Aorta (tissue), 5 donors: Measurements from ENCODE around the gene ITGA11. TPM values are rescaled to one million over a fixed set of nuclear protein-coding genes. Genes with fewer than 3 reads are reported as not detected.
A peak's percentile ranks its signal among the peaks of the same experiment; 100 is the strongest.

Experiments
- ATAC-seq: fragments of 200-7000 bp; cut with Tn5 transposase; one replicate; pipeline ENCODE4 v1.9.1; 2022; ENCODE audit warnings: moderate library complexity; ENCODE audit not compliant: low FRiP score
- DNase-seq, 2 donors: peaks; one replicate each; pipeline ENCODE4 v3.0.0-alpha.2; 2020
- H3K27ac ChIP-seq, 2 donors: one replicate each; pipeline ENCODE4 v1.5.1; 2013; ENCODE audit warnings: low read length in 2 of 2, mild to moderate bottlenecking in 2 of 2, moderate library complexity in 2 of 2, control low read depth in 1 of 2, inconsistent platforms in 1 of 2, low read depth in 1 of 2
- H3K27me3 ChIP-seq, 2 donors: one replicate each; pipeline ENCODE4 v1.6.1; 2013; ENCODE audit warnings: control low read depth in 1 of 2, low read length in 1 of 2, mild to moderate bottlenecking in 1 of 2, moderate library complexity in 1 of 2; ENCODE audit not compliant: insufficient read depth in 2 of 2, control insufficient read depth in 1 of 2
- H3K36me3 ChIP-seq, 2 donors: one replicate each; pipeline ENCODE4 v1.6.1; 2013; ENCODE audit warnings: control low read depth in 1 of 2, low read length in 1 of 2, mild to moderate bottlenecking in 1 of 2; ENCODE audit not compliant: insufficient read depth in 2 of 2, control insufficient read depth in 1 of 2
- H3K4me1 ChIP-seq, 2 donors: one replicate each; pipeline ENCODE4 v1.6.1; 2013; ENCODE audit warnings: low read length in 2 of 2, control low read depth in 1 of 2, mild to moderate bottlenecking in 1 of 2, moderate library complexity in 1 of 2; ENCODE audit not compliant: insufficient read depth in 2 of 2, control insufficient read depth in 1 of 2
- H3K4me3 ChIP-seq, 2 donors: one replicate each; pipeline ENCODE4 v1.5.1; 2013; ENCODE audit warnings: low read length in 2 of 2, control low read depth in 1 of 2, mild to moderate bottlenecking in 1 of 2
- H3K9me3 ChIP-seq: one replicate; pipeline ENCODE4 v1.6.1; 2013; ENCODE audit warnings: mild to moderate bottlenecking, low read length; ENCODE audit not compliant: control insufficient read depth
- WGBS, 2 donors: extraction: QIAGEN DNeasy Blood & Tissue Kit; methylation state at CpG; one replicate each; pipeline ENCODE4 v1.1.7; 2013; 5-methylcytosine and 5-hydroxymethylcytosine counted together
- intact Hi-C, 2 donors: fragments of 100-400 bp; cut with DNase I; formaldehyde crosslinking; loops; one replicate each; pipeline versions ENCODE4 v1.14.2 to v1.15.0; 2022
- polyA plus RNA-seq, 2 donors: library from polyadenylated mRNA; stranded (reverse); fragments of 200-250 nt; gene quantifications; one replicate each; pipeline ENCODE4 v1.2.3, GENCODE V29; 2013
- total RNA-seq, 2 donors: library from RNA; stranded (reverse); fragmentation: NEBNext Ultra II Directional; extraction: Animal tissue kit (Norgen Biotek cat#: 25700); gene quantifications; one replicate each; pipeline ENCODE4 v1.2.1, GENCODE V29; 2021
- donor health status: healthy with polysubstance abuse.
- donor health status: Bipolar disorder and iron deficiency.
- donor health status: DM: no; HTN: no; CAD: no.
- donor health status: DM: no; HTN: no; CAD: no.
- donor health status: DM: yes; HTN: yes; CAD: no.

ITGA11 gene
- total and polyA plus RNA-seq, 4 donors = 21.4 to 154 (median 107) TPM

GRCh38 chr15:68281008-68281407 lies 151.0 kb downstream of the ITGA11 start:
- no peaks in the 10 kb centered on the region for H3K36me3 ChIP-seq
- DNase-seq (no peak), ATAC-seq (no peak)
- WGBS, 2 donors = 2 to 3% methylated on average over 1 of the region's 1 CpG
- H3K27me3 ChIP-seq = no peaks in the 10 kb centered on the region
- H3K9me3 ChIP-seq = no peaks in the 10 kb centered on the region
- intact Hi-C loops = no loop called here
- H3K4me3 ChIP-seq = peak overlapping the region in 1 of 2 donors; percentile 84
- H3K4me1 ChIP-seq = peaks cover 2 to 7% of the 10 kb centered on the region in 2 donors
- no peak overlapping the region for H3K27ac ChIP-seq

- peak overlapping the region; percentile 47 to 84 for H3K4me3 ChIP-seq
- WGBS, 2 donors = 18 to 19% methylated on average over 11 of the region's 11 CpGs
- H3K9me3 ChIP-seq = no peaks in the 10 kb centered on the region
- no peaks in the 10 kb centered on the region for H3K27me3 ChIP-seq
- no peak for ATAC-seq
- H3K36me3 ChIP-seq = no peaks in the 10 kb centered on the region
- intact Hi-C loops = no loop called here
- peaks cover 2 to 7% of the 10 kb centered on the region in 2 donors for H3K4me1 ChIP-seq
- H3K27ac ChIP-seq = peak overlapping the region in 1 of 2 donors; percentile 37
- DNase-seq = no peak
These were observed 151.9 kb downstream of the ITGA11 start for GRCh38 chr15:68279779-68280753.

GRCh38 chr15:68278595-68279405 lies 153.2 kb downstream of the ITGA11 start:
- H3K4me1 ChIP-seq = peaks cover 2 to 7% of the 10 kb centered on the region in 2 donors
- H3K36me3 ChIP-seq = no peaks in the 10 kb centered on the region
- WGBS, 2 donors = 1% methylated on average over 23 of the region's 23 CpGs
- H3K4me3 ChIP-seq = peak overlapping the region; percentile 67 to 84
- intact Hi-C loops = no loop called here
- H3K27ac ChIP-seq = peak overlapping the region; percentile 80 to 95
- H3K27me3 ChIP-seq = no peaks in the 10 kb centered on the region
- no peaks in the 10 kb centered on the region for H3K9me3 ChIP-seq
- peak; percentile 1 for ATAC-seq
- peak in 1 of 2 donors; percentile 80 for DNase-seq

GRCh38 chr15:68278345-68278594 lies 153.7 kb downstream of the ITGA11 start:
- Histone ChIP-seq H3K4me1 (peaks cover 2 to 9% of the 10 kb centered on the region in 2 donors), H3K36me3 (no peaks in the 10 kb centered on the region), H3K9me3 (no peaks in the 10 kb centered on the region), H3K4me3 (peak overlapping the region; percentile 67 to 84), H3K27ac (peak overlapping the region; percentile 80 to 95), H3K27me3 (no peaks in the 10 kb centered on the region)
- intact Hi-C loops = no loop called here
- ATAC-seq (no peak), DNase-seq (no peak)
- 0 to 1% methylated on average over 22 of the region's 22 CpGs for WGBS, 2 donors

- Histone ChIP-seq H3K4me3 (peak within 1 kb of the TSS; percentile 67 to 84), H3K27ac (peak within 1 kb of the TSS; percentile 80 to 97), H3K9me3 (no peaks in the 10 kb centered on the region), H3K36me3 (no peaks in the 10 kb centered on the region), H3K4me1 (peaks cover 2 to 10% of the 10 kb centered on the region in 2 donors), H3K27me3 (no peaks in the 10 kb centered on the region)
- DNase-seq = peak; percentile 94 to 95
- intact Hi-C loops = no loop called here
- peak; percentile 97 for ATAC-seq
- WGBS, 2 donors = 0% methylated on average over 67 to 85 of the region's 85 CpGs
These were observed 154.2 kb downstream of the ITGA11 start, which contains the start of gene FEM1B for GRCh38 chr15:68277603-68278344. TSS of gene FEM1B (plus strand) at chr15:68277745. CDS start at chr15:68278418, 673 bp downstream.

- Histone ChIP-seq H3K9me3 (no peaks in the 10 kb centered on the region), H3K4me1 (peaks cover 6 to 10% of the 10 kb centered on the region in 2 donors), H3K27me3 (no peaks in the 10 kb centered on the region), H3K36me3 (no peaks in the 10 kb centered on the region), H3K4me3 (peak overlapping the region; percentile 46 to 84), H3K27ac (peak overlapping the region; percentile 34 to 97)
- DNase-seq = peak in 1 of 2 donors; percentile 69
- ATAC-seq = peak; percentile 44
- intact Hi-C loops = no loop called here
- WGBS, 2 donors = 0 to 1% methylated on average over 25 of the region's 25 CpGs
These were observed 154.8 kb downstream of the ITGA11 start for GRCh38 chr15:68277131-68277602.

GRCh38 chr15:68276668-68277067 lies 155.3 kb downstream of the ITGA11 start:
- intact Hi-C loops = no loop called here
- H3K36me3 ChIP-seq = no peaks in the 10 kb centered on the region
- no peak overlapping the region for H3K4me3 ChIP-seq
- H3K27me3 ChIP-seq = no peaks in the 10 kb centered on the region
- peaks cover 7 to 10% of the 10 kb centered on the region in 2 donors for H3K4me1 ChIP-seq
- peak overlapping the region; percentile 34 to 97 for H3K27ac ChIP-seq
- no peak for ATAC-seq
- H3K9me3 ChIP-seq = no peaks in the 10 kb centered on the region
- 8 to 12% methylated on average over 3 of the region's 3 CpGs for WGBS, 2 donors
- DNase-seq = no peak

GRCh38 chr15:68275165-68275746 lies 156.7 kb downstream of the ITGA11 start:
- no peak overlapping the region for H3K4me3 ChIP-seq
- 61 to 70% methylated on average over 3 of the region's 3 CpGs for WGBS, 2 donors
- DNase-seq = no peak
- no peaks in the 10 kb centered on the region for H3K9me3 ChIP-seq
- no peaks in the 10 kb centered on the region for H3K36me3 ChIP-seq
- no peaks in the 10 kb centered on the region for H3K27me3 ChIP-seq
- no peak for ATAC-seq
- peaks cover 9 to 10% of the 10 kb centered on the region in 2 donors for H3K4me1 ChIP-seq
- intact Hi-C loops = no loop called here
- peak overlapping the region; percentile 21 to 32 for H3K27ac ChIP-seq
